GM12873 (cell line): ENCODE data around the gene CAMKMT.

Experiments used
- TF ChIP-seq, protein P1 (sequence below): IDR thresholded peaks from 2 replicates; pipeline ENCODE4 v1.5.1; 2012; ENCODE audit warnings: low read depth, mild to moderate bottlenecking, moderate library complexity, low read length, control low read depth; ENCODE audit not compliant: insufficient read depth; ENCODE audit errors: missing control alignments

Gene CAMKMT

DNA sequence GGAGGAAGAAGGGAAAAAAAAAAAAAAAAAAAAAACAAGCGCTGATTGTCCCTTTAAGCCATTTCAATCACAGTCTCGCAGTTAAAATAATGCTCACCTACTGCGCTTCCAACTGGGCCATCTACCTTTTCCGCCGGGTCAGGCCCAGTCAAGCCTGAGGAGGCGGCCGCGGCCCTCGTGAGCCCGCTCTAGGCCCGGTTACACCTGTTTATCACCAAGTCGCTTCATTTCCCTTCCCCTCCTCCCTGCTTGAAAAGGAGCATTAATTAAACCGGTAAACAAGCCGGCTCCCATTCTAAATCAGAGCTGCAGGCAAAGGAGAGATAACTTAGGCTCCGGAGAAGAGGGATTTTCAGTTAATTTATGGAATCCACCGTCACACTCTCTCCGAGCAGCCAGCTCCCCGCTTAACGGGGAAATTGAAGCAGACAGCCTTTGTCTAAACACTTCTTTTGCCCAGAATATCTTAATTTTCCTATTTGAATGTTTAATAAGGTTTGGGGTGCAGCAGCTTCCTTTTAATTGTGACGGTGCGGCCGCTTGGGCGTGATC, 439.6 kb downstream of the CAMKMT start:
- TF ChIP-seq, protein P1, sequence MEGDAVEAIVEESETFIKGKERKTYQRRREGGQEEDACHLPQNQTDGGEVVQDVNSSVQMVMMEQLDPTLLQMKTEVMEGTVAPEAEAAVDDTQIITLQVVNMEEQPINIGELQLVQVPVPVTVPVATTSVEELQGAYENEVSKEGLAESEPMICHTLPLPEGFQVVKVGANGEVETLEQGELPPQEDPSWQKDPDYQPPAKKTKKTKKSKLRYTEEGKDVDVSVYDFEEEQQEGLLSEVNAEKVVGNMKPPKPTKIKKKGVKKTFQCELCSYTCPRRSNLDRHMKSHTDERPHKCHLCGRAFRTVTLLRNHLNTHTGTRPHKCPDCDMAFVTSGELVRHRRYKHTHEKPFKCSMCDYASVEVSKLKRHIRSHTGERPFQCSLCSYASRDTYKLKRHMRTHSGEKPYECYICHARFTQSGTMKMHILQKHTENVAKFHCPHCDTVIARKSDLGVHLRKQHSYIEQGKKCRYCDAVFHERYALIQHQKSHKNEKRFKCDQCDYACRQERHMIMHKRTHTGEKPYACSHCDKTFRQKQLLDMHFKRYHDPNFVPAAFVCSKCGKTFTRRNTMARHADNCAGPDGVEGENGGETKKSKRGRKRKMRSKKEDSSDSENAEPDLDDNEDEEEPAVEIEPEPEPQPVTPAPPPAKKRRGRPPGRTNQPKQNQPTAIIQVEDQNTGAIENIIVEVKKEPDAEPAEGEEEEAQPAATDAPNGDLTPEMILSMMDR, result no peak

DNA sequence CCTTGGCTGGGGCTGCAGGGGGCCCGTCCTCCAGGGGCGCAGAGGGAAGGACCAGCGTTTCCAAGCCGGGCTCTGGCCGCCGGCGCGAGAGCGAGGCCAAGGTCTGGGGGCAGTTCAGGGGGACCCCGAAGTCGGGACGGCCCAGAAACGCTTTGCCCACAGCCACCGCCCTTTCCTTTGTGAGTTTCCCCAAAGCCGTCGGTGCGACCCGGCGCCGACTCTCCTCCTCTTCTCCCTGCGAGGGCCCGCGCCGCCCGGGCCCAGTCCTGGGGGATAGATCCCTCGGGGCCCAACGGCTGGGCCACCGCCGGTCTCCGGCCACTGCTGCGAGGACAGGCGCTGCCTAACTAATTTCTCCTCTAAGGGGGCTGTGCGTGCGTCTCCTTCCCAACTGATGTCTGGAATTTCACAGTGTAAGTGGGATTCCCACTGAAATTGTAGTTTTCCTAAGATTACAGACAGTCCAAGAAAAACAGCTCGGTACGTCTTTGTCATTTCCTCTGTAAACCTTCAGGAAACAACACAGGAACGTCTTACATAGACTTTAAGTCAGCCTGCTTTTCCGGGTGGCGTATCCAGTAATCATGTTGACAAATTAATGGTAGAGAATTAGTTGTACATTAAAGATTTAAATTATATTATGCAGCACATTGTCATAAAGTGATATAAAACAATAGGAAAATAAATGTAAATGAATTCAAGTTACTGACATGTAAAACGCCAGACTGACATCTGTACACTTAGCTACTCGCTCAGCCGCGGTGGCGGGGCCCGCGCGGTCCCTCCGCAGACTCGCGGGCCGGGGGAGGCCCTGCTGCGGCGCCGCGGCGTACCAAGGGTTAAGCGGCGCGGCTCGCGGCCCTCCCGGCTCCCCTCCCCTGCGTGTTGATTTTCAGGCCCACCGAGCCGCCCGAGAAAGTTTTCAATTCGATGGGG, 440.4 kb downstream of the CAMKMT start:
- TF ChIP-seq, protein P1, result no peak

DNA sequence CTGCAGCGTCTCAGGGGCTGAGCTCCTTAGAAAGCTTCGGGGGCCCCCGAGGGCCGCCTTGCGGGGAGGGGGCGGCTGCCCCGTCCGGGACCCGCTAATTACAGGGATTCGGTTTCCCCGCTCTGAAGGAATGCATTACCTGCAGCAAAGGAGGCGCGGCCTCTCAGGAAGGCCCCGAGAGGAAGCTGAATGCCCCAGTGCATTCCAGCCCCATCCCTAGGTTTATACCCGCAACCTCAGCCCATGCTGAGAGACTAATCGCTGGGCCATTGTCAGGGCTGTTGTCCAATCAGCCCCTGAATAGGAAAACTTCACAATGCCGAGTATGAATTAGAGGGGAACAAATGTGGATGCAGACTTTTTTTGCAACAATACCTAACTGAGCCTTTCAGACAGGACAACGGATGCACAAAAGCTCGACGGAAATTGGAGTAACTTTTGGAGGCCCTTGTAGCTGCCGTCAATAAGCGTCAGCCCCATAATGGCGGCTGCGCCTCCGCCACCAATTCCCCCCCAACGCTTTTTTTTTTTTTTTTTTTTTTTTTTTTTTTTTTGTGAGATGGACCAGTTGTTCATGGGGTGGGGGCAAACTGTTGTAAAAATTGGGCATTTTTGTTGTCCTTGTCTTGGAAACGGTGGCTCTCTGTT, 441.2 kb downstream of the CAMKMT start:
- TF ChIP-seq, protein P1, result no peak

DNA sequence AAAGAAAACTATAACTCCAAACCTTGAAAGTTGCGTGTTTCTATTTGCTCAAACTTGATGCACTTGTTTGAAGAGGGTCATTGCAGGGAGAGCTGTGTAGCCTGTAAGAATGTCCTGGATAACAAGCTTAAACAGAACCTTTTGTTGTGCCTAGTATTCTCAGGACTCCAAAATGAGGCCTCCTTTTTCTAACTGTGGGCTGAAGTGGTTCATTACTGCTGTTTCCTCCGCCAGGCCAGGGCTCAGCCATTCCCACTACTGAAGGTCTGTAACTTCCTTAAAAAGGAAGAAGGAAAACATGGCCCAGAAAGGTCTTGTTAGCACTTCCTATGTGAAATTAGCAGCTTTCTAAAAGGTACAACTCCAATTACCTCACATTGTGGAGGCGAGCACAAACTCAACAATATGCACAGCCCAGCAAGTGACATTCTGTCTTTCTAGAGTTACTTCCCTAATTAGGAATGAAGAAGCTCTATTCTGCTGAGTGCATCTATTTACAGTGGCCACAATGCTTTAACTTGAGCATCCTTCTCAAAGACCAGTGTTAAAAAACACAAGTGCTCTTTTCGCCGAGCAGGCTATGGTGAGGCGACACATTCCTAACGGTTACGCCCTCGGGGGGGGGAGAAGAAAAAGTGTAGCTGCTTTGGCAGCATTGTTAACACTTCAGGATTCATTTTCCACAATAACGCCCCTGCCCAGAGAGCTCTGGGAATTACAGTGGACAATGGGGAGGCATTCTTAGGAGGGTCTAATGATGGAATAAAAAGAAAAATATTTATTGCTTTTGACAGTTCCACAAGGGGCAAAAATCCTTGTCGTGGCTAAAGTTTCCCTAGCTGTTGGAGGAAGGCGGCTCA, 442.9 kb downstream of the CAMKMT start:
- TF ChIP-seq, protein P1, result no peak

DNA sequence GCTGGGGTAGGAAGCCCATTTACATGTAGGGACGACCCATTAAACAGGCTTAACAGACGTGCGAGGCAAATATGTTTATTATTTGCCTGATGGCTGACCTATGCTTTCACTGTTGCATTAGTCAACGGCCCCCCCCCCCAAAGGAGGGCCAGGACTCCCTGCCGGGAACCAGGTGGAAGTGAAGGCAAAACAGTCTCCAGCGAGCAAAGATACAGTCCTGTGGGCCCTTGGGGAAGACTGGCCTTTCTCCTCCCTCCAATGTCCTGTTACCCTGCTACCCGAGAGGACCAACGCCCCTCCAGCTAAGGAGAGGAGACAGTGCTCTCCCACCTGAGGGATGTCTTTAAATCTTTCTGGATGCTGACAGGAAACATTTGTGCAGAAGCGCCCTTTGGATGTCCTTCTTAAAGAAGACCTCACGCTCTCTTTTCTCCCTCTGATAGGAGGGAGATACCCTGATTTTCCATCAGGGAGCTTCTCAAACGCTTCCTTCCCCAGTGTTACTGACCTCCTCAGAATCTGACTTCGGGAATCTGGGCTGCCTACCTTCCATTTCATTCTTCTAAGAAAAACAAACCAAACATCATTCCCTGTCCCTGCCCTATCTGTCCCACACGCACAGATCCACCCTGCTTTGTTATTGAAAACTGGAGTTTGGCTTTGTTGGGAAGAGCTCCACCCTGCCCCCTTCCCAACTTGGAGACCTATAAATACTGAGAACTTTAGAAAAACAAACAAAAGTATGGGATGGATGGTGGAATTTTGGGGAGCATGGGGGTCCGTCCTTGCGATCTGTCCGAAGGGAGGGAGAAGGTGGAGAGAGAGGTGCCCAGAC, 443.9 kb downstream of the CAMKMT start:
- TF ChIP-seq, protein P1, result no peak

DNA sequence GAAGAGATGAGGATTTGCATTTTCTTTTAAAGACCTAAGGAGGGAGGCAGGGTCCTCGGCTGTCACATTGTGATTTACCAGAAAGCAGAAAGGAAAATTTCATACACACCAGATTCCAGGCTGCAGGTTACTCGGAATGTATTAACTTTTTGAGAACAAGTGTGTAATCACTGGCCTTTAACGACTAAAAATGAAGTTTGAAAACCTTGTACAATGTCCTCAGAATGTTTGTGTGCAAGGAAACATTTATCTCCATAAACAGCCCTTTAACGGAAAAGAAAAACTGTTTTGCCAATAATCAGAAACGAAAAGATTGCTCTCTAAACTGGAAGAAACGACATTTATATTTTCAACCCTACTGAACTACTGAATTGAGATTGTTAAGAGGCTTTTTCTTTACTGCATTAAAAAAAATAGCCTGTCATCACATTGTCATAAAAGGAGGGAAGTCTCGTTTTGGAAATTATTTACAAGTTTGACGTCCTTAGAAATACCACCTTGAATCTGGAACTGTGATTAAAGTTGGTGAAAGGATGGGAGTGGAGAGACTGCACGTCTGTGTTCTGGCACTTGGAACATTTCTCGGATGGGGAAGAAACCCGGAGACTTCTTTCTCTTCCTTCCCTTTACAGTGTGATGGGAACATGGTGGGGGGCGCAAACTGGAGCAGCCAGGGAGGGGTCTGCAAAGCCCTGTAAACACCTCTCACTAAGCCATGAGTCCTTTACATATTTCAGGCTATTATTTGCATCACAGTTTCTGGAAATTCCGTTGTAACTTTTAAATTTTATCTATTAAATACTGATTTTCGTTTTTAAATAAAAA, 445.7 kb downstream of the CAMKMT start:
- TF ChIP-seq, protein P1, result no peak
